ENCODE measurements around the gene ISM2.

The ISM2 gene

DNA sequence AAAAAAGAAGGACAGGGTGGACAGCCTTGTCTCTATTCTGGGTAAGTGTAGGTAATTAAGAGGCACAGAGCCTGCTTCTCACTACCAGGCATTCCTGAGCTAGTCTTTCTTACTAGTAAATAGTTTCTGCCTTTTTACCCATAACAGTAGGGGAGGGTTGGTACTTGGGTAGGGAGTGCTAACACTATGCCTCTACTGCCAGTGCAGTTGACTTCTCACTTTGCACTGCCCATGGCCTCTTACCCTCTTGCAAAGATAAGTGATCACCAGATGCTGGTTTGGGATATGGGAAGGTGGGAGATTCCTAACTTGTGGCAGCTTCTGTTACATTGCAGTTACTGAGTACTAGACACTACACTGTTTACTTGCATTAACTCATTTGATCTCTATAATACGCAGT, 29.1 kb downstream of the ISM2 start:
- Histone ChIP-seq H3K4me3 (ENCODE audit: low read depth, low read length) (no peak overlapping the region), H3K27me3 (ENCODE audit: control insufficient read depth, insufficient read depth, low read length) (no peaks in the 10 kb centered on the region), H2AFZ (no peak overlapping the region), H3K4me1 (no peaks in the 10 kb centered on the region), H3K36me3 (ENCODE audit: control insufficient read depth, insufficient read depth, low read length) (no peaks in the 10 kb centered on the region), H3K9me3 (ENCODE audit: control insufficient read depth, low read length) (no peaks in the 10 kb centered on the region), H3K79me2 (no peaks in the 10 kb centered on the region), H3K27ac (no peak overlapping the region), H3K4me2 (ENCODE audit: low read length) (no peak overlapping the region), H3K9ac (no peak overlapping the region)
- TF ChIP-seq CTCF (IDR thresholded peaks at IDR 0.05) = no peak

DNA sequence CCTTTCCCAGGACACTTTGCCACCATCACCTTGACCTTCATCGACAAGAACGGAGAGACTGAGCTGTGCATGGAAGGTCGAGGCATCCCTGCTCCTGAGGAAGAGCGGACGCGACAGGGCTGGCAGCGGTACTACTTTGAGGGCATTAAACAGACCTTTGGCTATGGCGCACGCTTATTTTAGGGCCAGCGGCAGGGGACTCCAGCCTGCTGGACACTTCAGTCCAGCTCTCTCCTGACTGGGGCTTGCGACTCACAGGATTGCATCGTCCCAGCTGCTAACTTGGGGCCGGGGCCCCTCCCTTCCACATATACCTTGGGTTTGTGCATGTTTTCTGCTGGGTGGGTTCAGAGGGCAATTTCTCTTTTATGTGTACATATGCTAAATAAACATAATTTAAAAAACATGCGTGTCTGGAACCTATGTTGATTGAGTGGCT, 29.5 kb downstream of the ISM2 start:
- no peaks in the 10 kb centered on the region for H3K9me3 ChIP-seq (ENCODE audit: control insufficient read depth, low read length)
- TF ChIP-seq CTCF (IDR thresholded peaks at IDR 0.05) = no peak
- H3K27me3 ChIP-seq (ENCODE audit: control insufficient read depth, insufficient read depth, low read length) = no peaks in the 10 kb centered on the region
- no peak overlapping the region for H3K4me2 ChIP-seq (ENCODE audit: low read length)
- H3K36me3 ChIP-seq (ENCODE audit: control insufficient read depth, insufficient read depth, low read length) = no peaks in the 10 kb centered on the region
- no peak overlapping the region for H3K4me3 ChIP-seq (ENCODE audit: low read depth, low read length)
- H3K4me1 ChIP-seq = no peaks in the 10 kb centered on the region
- H3K79me2 ChIP-seq = no peaks in the 10 kb centered on the region
- H3K9ac ChIP-seq = no peak overlapping the region
- H3K27ac ChIP-seq = no peak overlapping the region
- no peak overlapping the region for H2AFZ ChIP-seq

GRCh38 chr14:77467801-77468200, 30.8 kb downstream of the ISM2 start:
- Histone ChIP-seq H3K4me3 (ENCODE audit: low read depth, low read length) (no peak overlapping the region), H3K4me2 (ENCODE audit: low read length) (no peak overlapping the region), H2AFZ (no peak overlapping the region), H3K27me3 (ENCODE audit: control insufficient read depth, insufficient read depth, low read length) (no peaks in the 10 kb centered on the region), H3K79me2 (no peaks in the 10 kb centered on the region), H3K27ac (no peak overlapping the region), H3K9ac (no peak overlapping the region), H3K4me1 (no peaks in the 10 kb centered on the region), H3K36me3 (ENCODE audit: control insufficient read depth, insufficient read depth, low read length) (no peaks in the 10 kb centered on the region), H3K9me3 (ENCODE audit: control insufficient read depth, low read length) (no peaks in the 10 kb centered on the region)
- no peak for TF ChIP-seq CTCF (IDR thresholded peaks at IDR 0.05)

GRCh38 chr14:77459072-77459723, 39.4 kb downstream of the ISM2 start:
- Histone ChIP-seq H3K79me2 (peaks cover 38% of the 10 kb centered on the region), H3K9ac (no peak overlapping the region), H3K4me3 (ENCODE audit: low read depth, low read length) (peak overlapping the region; percentile 99), H3K9me3 (ENCODE audit: control insufficient read depth, low read length) (no peaks in the 10 kb centered on the region), H3K36me3 (ENCODE audit: control insufficient read depth, insufficient read depth, low read length) (no peaks in the 10 kb centered on the region), H3K4me2 (ENCODE audit: low read length) (peak overlapping the region; percentile 66), H2AFZ (no peak overlapping the region), H3K27me3 (ENCODE audit: control insufficient read depth, insufficient read depth, low read length) (no peaks in the 10 kb centered on the region), H3K4me1 (peaks cover 14% of the 10 kb centered on the region), H3K27ac (peak overlapping the region; percentile 94)
- peak; percentile 22 for TF ChIP-seq CTCF (IDR thresholded peaks at IDR 0.05)

Measured in parathyroid adenoma (tissue), 2 donors.